Femur (tissue), 1 donor: ENCODE measurements around the gene RNF130.
"Not testable (repeated sequence)": the region's sequence is repeated elsewhere in the genome, so short reads cannot be mapped to it uniquely, and the experiment has no call there.

Experiments
- DNase-seq: peaks from one replicate; pipeline ENCODE4 v3.0.0-alpha.2; 2017

RNF130 gene

DNA sequence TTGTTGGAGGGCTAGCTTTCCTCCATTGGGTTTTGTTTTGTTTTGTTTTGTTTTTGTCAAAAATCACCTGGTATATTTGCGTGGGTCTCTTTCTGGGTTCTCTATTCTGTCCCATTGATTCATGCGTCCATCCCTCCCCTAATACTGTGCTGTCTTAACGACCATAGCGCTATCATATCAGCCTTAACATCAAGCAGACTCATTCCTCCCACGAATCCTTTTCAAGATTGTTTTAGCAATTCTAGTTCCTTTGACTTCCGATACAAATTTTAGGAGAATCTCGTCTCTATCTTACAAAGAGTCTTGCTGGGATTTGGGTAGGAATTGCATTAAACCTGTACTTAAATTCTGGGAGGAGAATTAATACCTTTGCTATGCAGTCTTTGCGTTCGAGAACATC lies 31.1 kb upstream of the RNF130 start:
- no peak for DNase-seq

DNA sequence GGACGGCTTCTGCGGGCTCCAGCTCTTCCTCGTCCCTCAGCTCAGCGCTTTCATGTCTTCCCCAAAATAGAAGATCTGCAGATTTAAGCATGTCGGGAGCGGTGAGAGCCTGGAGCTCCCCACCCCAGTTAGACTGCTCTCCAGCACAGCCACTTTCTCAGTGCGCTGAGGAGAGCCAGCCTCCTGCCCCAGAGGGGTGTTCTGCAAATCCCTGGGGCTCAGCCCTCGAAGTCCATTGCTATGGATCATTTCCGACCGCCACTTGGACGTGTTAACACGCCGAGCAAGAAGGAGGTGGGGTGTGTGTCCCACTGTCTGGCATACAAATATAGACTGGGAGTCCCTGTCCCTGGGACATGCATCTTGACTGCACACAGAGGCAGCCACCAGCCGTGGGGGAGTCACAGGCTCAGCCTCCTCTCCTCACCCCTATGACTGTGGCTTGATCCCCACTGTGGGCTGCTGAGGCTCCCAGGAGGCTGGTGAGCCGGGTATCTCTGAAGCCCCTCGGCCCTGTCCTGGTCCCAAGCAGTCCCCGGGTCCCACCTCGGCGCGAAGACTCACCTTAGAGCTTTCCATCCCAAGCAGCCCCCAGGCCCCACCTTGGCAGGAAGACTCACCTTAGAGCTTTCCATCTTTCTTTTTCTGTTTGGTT lies 30.0 kb upstream of the RNF130 start:
- DNase-seq = no peak

DNA sequence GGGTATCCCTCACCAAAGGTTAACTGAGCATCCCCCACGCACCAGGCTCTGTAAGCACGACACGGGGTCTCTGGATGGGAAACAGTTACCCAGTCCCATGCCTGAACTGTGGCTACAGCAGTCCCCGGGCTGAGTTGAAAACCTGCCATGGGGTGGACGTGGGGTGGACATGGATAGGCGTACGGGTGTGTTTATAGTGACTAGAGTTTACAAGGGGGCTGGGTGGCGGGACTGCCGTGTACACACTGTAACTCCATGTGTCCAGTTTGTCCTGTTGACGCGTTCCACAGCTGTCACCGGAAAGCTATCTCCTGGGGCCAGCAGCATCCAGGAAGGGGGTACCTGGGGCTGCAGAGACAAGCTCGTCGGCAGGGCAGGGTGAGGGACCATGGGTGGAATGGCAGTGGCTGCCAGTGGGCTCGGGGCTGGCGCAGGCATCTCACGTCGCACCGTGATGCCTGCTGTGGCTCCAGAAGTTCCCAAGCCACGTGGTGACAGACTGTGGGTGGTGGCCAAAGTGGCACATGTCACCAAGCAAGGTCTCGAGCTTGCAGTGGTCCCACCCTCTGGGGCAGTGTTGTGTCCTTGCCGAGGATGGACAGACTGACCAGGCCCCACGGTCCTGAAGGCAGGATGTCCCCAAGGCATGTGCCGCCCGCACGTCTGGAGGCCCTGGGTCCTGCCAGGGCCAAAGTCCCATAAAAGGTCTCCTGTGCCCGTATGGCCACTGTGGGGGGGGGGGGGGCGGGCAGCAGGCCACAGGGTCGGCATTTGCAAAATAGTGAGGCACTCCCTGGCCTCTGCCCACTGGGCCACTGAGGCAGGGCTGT lies 29.3 kb upstream of the RNF130 start:
- DNase-seq = no peak

DNA sequence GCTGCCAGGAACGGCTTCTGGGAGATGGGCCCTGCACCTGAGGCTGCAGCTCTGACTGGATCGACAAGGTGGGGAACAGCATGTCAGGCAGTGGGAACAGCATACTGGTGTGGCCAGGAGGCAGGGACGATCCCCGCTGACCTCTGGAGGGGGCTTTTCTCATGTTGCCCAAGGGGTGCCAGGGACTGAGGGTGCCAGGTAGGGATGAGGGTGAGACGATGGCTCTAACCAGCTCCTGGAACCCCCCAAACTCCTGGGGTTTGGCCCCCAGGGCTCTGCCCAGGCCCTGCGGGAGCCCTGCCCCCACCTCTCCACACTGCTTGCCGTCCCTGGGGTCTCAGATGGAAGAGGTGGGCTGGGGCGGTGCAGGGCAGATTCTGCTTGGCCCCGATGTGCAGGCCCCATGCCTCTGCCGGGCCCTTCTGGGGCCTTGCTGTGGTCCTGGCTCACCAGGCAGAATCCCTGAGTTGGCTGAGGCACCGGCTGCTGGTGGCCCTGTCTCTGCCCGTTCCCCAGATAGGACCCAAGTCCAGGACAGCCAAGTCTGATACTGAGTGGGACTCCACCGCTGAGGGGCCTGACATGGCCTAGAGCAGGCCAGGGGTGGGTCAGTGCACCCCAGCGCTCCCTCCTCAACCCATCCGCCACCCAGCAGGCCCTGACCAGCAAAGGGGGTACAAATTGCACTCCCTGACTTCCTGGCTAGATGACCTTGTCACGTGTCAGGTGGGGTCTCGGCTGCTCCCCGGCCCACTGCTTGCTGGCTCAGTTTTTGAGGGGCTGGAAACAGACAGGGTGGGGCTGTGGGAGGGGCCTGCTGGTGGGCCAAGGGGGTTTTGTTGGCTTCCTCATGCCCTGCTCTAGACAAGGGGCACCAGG lies 28.4 kb upstream of the RNF130 start:
- no peak for DNase-seq

DNA sequence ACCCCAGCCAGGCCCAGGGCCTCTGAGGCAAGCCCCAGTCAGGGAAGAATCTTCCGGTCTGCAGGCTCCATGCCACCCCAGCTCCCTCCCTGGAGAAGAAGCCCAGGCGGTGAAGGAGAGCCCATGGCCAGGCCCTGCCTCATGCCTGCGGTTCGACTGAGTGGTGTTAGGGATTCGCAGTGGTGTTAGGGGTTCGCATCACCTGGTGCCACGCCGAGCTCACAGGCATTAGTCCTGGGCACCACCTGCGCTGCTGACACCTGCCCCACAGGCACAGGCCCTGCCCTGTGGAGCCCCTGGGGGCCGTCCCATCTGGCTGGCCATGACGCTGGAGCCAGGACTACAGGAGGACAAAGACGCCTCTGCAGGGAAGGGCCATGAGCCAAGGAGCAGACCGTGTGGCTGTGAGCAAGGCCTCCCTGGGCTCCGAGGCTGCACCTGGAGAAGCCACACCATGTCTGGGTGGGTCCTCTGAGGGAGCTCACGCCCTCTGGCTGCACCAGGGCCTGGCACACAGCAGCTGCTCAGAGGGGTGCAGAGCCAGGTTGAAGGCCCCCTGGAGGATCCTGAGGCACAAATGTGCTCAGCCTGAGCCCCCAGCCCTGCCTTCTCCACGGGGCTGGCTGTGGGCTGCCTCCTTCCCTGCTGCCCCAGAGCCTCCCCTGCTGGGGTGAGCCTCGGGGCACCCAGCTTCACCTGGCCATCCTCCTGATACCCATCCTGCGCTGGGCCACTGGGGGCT lies 27.6 kb upstream of the RNF130 start:
- DNase-seq = no peak

DNA sequence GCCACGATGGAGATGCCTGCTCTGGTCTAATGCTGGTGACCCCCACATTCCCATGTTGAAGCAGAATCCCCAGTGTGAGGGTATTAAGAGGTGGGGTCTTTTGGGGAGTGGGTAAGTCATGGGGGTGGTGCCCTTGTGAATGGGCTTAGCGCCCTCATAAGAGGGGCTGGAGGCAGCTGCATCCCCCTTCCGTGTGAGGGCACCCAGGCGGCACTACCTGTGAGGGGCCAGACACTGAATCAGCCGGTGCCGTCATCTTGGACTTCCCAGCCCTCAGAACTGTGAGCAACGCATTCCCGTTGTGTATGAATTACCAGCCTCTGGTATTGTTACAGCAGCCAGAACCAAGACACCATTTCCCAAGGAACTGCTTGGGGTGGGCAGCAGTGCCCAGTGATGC lies 27.0 kb upstream of the RNF130 start:
- no peak for DNase-seq

DNA sequence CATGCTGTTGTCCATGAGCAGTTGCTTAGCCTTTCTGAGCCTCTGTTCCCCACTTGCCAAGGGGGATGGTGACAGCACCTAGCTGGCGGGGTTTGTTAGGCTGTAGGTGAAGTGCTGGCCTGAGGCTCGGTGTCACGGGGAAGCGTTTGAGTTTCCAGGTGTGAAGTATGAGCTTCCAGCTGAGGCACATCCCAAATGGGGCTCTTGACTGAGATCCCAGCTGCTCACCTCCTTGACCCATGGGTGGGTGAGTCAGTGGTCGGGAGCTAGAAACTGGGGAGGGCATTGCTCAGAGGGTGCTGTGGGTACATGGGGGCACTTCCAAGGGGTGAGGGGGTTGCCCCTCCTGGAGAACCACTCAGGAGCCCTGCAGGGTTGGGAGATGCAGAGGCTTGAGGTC lies 26.4 kb upstream of the RNF130 start:
- DNase-seq = no peak

DNA sequence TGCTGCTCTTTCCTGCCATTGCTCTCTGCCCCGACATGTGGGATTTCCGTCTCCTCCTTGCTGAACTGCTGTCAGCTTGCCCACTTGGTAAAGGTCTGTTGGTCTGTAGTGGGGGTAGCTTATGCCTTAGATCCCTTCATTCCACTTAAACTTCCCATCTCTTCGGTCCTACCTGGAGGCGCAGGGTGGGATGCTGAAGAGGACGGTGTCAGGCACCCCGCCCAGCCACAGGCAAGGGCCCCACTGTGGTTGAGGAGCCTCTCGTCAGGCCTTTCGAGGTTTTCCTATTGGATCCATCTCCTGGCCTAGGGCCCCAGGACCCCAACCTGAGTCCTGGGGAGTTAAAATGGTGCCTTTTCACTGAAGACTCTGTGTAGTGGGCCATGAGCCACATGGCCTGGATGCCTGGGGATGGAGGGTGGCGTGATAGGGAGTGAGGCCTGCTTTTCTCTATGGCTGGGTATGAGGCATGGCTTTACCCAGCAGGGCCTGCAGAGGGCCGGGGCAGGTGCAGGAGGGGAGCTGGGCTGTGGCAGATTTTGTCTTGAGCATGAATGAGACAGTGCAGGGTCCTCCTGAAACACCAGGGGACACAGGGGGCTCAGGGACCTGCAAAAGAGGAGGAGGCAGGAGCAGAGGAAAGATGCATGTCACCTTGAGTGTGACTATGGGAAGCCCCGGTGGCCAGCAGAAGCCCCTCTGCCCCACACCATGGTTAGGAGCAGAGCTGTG lies 25.8 kb upstream of the RNF130 start:
- no peak for DNase-seq

DNA sequence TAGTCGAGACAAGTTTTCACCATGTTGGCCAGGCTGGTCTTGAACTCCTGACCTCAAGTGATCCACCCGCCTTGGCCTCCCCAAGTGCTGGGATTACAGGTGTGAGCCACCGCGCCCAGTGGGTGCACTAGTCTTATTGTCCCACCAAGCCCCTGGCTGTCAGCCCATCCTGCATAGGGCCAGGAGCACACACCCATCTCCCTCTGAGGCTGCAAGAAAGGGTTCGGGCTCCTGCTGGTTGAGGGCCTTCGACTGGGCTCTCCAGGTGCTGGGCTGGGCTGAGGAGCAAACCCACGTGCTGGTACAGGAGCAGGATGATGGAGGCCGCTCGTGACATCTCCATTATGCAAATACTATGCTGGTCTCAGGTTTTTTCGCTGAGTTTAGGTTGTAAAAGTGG lies 25.1 kb upstream of the RNF130 start:
- DNase-seq = no peak

DNA sequence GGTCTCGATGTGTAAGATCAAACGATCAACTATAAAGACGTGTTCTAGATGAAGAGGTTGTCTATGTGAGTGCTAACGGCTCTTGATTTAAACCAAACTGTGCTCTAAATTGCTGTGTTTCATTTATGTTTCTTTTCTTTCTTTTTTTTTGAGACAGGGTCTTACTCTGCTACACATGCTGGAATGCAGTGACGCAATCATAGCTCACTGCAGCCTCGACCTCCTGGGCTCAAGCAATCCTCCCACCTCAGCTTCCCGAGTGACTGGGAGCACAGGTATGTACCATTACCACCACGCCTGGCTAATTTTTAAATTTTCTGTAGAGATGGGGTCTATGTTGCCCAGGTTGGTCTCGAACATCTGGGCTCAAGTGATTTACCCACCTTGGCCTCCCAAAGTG lies 24.0 kb upstream of the RNF130 start:
- no peak for DNase-seq

DNA sequence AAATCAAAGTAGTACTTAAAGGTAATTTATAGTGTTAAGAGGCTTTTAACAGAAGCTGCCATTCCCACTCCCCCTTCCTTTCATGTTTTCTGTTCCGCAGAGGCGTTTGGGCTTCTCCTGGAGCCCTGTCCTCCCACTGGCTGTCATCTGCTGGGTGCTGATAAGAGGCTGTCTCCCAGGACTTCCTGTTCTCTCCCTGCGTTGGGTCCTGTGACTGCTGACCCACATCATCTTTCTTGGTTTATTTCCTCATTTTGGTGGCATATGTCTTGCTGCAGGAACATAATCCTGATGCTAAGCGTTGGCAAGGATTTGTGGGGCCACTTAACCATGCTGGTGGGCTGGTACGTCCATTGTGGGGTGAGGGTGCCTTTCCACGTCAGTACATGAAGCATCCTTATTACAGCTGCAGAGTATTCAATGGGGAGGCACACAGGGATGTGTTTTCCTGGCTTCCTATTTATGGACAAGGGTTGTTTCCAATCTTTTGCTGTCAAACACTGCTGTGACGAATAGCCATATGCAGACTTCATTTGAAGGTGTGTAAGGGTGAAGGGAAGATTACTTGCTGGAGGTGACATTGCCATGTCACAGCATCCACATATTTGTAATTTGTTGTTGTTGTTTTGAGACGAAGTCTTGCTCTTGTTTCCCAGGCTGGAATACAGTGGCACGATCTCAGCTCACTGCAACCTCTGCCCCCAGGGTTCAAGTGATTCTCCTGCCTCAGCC lies 22.3 kb upstream of the RNF130 start:
- DNase-seq = no peak

DNA sequence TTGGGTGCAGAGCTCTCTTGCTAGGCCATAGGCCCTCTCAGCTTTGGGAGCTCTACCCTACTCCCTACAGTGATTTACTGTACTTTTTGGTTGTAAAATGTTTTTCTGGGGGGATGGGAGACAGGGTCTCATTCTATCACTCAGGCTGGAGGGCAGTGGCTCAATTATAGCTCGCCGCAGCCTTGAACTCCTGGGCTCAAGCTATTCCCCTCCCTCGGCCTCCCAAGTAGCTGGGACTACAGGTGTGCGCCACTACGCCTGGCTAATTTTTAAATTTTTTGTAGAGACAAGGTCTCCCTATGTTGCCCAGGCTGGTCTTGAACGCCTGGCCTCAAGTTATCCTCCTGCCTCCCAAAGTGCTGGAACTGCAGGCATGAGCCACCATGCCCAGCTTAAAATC lies 21.7 kb upstream of the RNF130 start:
- DNase-seq = no peak

DNA sequence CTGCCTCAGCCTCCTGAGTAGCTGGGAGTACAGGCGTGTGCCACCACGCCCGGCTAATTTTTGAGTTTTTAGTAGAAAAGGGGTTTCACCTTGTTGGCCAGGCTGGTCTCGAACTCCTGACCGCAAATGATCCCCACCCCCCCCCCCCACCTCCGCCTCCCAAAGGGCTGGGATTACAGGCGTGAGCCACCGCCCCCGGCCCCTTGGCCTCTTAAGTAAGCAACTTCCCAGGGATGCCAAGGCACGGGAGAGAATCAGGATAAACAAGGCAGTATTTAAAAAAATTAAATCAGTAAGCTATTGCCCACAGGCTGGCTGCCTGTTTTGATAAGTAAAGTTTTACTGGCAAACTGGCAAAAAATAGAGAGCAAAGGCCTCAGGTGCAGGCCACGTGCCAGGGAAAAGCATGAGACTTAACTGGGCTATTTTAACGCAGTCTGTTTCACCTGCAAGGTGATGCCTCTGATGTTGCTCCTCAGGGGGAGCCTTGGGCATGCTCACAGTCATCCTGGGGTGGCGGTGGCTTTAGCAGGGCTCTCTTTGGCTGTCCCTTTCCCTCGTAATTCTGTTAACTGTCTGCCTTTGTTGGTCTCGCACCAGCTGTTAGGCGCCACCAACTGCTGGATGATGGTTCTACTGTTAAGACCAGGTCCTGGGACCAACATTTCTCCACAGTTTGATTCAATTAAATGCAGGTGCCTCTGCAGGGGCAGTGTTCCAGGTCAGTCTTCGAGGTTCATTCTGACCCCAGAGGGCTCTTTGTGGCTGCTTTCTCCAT lies 19.4 kb upstream of the RNF130 start:
- DNase-seq = no peak

DNA sequence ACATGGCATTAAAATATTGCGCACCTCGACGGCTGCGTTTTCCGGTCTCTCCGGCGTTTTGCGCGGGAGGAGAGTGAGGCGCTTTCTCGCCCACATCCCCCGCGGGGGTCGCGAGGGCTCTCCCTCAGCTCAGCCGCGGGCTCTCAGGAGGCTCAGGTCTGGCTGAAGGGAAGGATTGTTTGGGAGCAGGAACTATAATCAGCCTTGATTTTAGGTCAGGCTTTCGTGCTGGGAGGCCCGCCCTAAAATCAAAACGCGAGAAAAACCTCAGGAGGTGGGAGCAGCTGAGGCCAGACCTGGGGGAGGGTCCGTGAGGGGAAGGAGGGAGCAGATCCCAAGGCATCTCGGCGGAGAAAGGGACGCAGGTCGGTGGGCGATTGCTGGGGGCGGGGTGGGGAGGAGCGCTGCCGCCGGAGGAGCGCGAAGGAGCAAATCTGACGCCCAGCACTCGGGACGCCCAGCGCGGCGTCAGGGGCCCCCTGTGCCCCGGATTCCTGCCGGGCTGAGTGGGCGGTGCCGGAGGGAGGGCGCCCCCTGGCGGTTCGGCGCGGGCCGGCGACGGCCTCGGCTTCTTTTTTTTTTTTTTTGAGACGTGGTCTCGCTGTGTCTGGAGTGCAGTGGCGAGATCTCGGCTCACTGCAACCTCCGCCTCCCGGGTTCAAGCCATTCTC lies 18.7 kb upstream of the RNF130 start:
- peak; percentile 87 for DNase-seq

DNA sequence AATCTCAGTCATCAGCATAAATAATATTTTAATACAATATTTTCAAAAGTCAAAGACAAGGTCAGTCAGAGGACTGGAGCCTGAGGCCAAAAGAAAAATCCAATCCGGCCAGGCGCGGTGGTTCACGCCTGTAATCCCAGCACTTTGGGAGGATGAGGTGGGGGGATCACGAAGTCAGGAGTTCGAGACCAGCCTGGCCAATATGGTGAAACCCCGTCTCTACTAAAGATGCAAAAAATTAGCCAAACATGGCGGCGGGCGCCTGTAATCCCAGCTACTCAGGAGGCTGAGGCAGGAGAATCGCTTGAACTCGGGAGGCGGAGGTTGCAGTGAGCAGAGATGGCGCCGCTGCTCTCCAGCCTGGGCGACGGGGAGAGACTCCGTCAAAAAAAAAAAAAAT lies 18.1 kb upstream of the RNF130 start:
- DNase-seq = not testable (repeated sequence)

DNA sequence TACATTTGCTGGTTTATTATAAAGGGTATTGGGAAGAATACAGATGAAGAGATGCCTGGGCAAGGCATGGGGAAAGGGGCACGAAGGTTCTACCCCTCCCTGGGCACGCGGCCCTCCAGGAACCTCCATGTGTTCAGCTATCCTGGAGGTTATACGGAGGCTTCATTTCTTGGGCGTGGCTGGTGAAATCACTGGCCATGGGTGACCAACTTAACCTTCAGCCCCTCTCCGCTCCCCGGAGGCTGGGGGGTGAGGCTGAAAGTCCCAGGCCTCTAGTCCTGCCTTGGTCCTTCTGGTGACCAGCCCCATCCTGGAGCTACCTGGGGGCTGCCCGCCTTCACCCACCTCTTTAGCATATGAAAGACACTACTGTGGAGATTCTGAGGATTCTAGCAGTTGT lies 17.0 kb upstream of the RNF130 start:
- DNase-seq = no peak

DNA sequence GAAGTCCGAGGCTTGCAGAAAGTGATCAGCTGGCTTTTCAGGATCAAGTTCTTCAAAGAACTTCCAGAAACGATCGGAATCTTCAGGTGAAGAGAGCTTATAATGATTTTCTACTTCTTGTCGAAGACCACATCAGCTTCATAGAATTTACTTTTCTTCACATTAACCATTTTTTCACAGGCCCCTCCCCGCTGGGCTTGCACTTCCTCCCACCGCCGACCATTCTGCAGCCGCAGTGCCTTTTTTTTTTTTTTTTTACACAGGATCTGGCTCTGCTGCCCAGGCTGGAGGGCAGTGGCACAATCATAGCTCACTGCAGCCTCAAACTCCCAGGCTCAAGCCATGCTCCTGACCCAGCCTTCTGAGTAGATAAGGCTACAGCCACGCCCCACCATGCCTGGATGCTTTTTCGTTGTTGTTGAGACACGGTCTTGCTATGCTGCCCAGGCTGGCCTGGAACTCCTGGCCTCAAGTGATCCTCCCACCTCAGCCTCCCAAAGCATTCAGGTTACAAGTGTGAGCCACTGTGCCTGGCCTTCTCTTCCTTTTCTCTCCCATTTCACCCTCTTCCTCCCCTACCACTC lies 15.3 kb upstream of the RNF130 start:
- DNase-seq = no peak

DNA sequence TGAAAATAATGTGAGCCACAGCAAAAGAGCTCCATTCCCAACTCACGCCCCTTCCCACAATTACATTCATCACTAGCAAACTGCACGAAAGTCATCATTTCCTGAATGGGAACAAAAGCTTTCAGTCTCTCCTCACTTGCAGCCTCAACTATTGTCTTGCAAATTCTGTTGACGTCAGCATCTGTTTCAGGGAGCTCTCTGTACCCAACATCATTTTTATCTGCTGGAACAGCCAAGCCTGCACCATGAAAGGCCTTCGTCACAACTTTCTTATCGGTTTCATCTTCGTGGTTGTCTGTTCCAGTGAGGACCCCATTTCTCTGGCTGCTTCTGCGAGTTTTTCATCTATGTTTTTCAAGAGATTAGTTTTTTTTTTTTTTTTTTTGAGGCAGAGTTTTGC lies 14.3 kb upstream of the RNF130 start:
- DNase-seq = no peak
